GM23338 (cell line): ENCODE results near the gene WWOX.

Experiments used
- CREB1 ChIP-seq: fragments of 250-450 bp; sonication (Bioruptor Pico); IDR thresholded peaks from 2 replicates; pipeline ENCODE4 v1.5.0; 2020; ENCODE audit warnings: low read depth, mild to moderate bottlenecking, moderate library complexity
- CTCF ChIP-seq, 2 experiments: fragments of 200-600 bp in 1 of 2; sonication (generic) in 1 of 2; conservative IDR thresholded peaks; 2 replicates each; pipeline versions ENCODE4 v1.5.1 to v1.6.1; 2016 to 2017; ENCODE audit warnings: antibody characterized with exemption in 2 of 2, low read depth in 2 of 2, mild to moderate bottlenecking in 2 of 2, moderate library complexity in 1 of 2
- ETS1 ChIP-seq: IDR thresholded peaks from 2 replicates; pipeline ENCODE4 v1.6.1; 2016; ENCODE audit warnings: antibody characterized with exemption
- EZH2 ChIP-seq: fragments of 200-600 bp; sonication (generic); IDR thresholded peaks from one replicate; pipeline ENCODE4 v1.8.0; 2017; ENCODE audit warnings: antibody characterized with exemption, mild to moderate bottlenecking, low read depth; ENCODE audit not compliant: unreplicated experiment
- EZH2phosphoT487 ChIP-seq: fragments of 200-600 bp; sonication (generic); IDR thresholded peaks from one replicate; pipeline ENCODE4 v1.8.1; 2018; ENCODE audit warnings: antibody characterized with exemption; ENCODE audit not compliant: unreplicated experiment
- JUNB ChIP-seq: IDR thresholded peaks from one replicate; pipeline ENCODE4 v1.6.1; 2016; ENCODE audit warnings: antibody characterized with exemption; ENCODE audit not compliant: unreplicated experiment
- NANOG ChIP-seq: IDR thresholded peaks from 2 replicates; pipeline ENCODE4 v1.6.1; 2016; ENCODE audit warnings: antibody characterized with exemption, borderline replicate concordance
- POLR2AphosphoS5 ChIP-seq: IDR thresholded peaks from 2 replicates; pipeline ENCODE4 v1.6.1; 2016; ENCODE audit warnings: antibody characterized with exemption, low read depth
- REST ChIP-seq: IDR thresholded peaks from one replicate; pipeline ENCODE4 v1.6.1; 2018; ENCODE audit warnings: antibody characterized with exemption; ENCODE audit not compliant: unreplicated experiment
- STAT1 ChIP-seq: IDR thresholded peaks from one replicate; pipeline ENCODE4 v1.6.1; 2016; ENCODE audit warnings: antibody characterized with exemption; ENCODE audit not compliant: unreplicated experiment
- ZNF114 ChIP-seq: fragments of 250-450 bp; sonication (Bioruptor Pico); IDR thresholded peaks from 2 replicates; pipeline ENCODE4 v1.5.0; 2020; ENCODE audit warnings: mild to moderate bottlenecking, moderate library complexity
- ZNF331 ChIP-seq: fragments of 250-450 bp; sonication (Bioruptor Pico); IDR thresholded peaks from 2 replicates; pipeline ENCODE4 v1.5.0; 2020; ENCODE audit warnings: low read depth, mild to moderate bottlenecking, moderate library complexity
- ZNF462 ChIP-seq: fragments of 250-450 bp; sonication (Bioruptor Pico); IDR thresholded peaks from 2 replicates; pipeline ENCODE4 v1.5.0; 2020; ENCODE audit warnings: mild to moderate bottlenecking, moderate library complexity

GRCh38 chr16:78375055-78375679 lies 275.7 kb downstream of the WWOX start:
- no peak for TF ChIP-seq CTCF (conservative IDR thresholded peaks at IDR 0.05; ENCODE audit: low read depth in 2 of 2)
- no peak for TF ChIP-seq EZH2
- no peak for TF ChIP-seq POLR2AphosphoS5
- TF ChIP-seq CREB1 (CRISPR knock-in tag): no peak
- no peak for TF ChIP-seq EZH2phosphoT487
- no peak for TF ChIP-seq ZNF114 (CRISPR knock-in tag)
- TF ChIP-seq REST: no peak
- no peak for TF ChIP-seq ETS1
- TF ChIP-seq JUNB: no peak
- TF ChIP-seq NANOG: no peak
- TF ChIP-seq ZNF462 (CRISPR knock-in tag): no peak
- TF ChIP-seq ZNF331 (CRISPR knock-in tag): no peak
- TF ChIP-seq STAT1: no peak
